K562 (cell line): ENCODE measurements around the gene HSF4. TPM values are rescaled to one million over a fixed set of nuclear protein-coding genes. Genes with fewer than 3 reads are reported as not detected.

Experiments used
- BRF1 ChIP-seq: IDR thresholded peaks from 3 replicates; pipeline ENCODE4 v1.6.1; 2011; ENCODE audit warnings: borderline replicate concordance, mild to moderate bottlenecking; ENCODE audit not compliant: insufficient read length; ENCODE audit errors: extremely low read depth
- DMBX1 ChIP-seq: fragments of 250-450 bp; sonication (Bioruptor Pico); IDR thresholded peaks from 2 replicates; pipeline ENCODE4 v1.8.0; 2022; ENCODE audit warnings: inconsistent platforms, mild to moderate bottlenecking, moderate library complexity, borderline replicate concordance
- ESRRB ChIP-seq: fragments of 250-450 bp; sonication (Bioruptor Pico); IDR thresholded peaks from 2 replicates; pipeline ENCODE4 v1.5.0; 2020; ENCODE audit warnings: mild to moderate bottlenecking, moderate library complexity, borderline replicate concordance
- MTA1 ChIP-seq: fragments of 450-650 bp; IDR thresholded peaks from 2 replicates; pipeline ENCODE4 v1.6.1; 2017; ENCODE audit warnings: borderline replicate concordance
- MTA3 ChIP-seq: fragments of 450-650 bp; formaldehyde crosslinking; IDR thresholded peaks from 2 replicates; pipeline ENCODE4 v1.6.1; 2017; ENCODE audit warnings: mild to moderate bottlenecking, borderline replicate concordance
- POLR2AphosphoS2 ChIP-seq: IDR thresholded peaks from 2 replicates; pipeline ENCODE4 v1.6.1; 2012; ENCODE audit warnings: low read length, improper control_type of control experiment
- POLR2B ChIP-seq: fragments of 450-650 bp; IDR thresholded peaks from 2 replicates; pipeline ENCODE4 v1.6.1; 2018; ENCODE audit warnings: low read depth; ENCODE audit not compliant: partially characterized antibody
- POLR3G ChIP-seq: IDR thresholded peaks from 2 replicates; pipeline ENCODE4 v1.6.1; 2011; ENCODE audit not compliant: insufficient read length, insufficient replicate concordance; ENCODE audit errors: extremely low read depth
- TCF3 ChIP-seq: sonication (generic); formaldehyde crosslinking; IDR thresholded peaks from 2 replicates; pipeline ENCODE4 v1.4.0; 2020; ENCODE audit warnings: mild to moderate bottlenecking, missing genetic modification reagents
- XRCC4 ChIP-seq: IDR thresholded peaks from one replicate; pipeline ENCODE4 v1.6.1; 2011; ENCODE audit not compliant: insufficient read depth, insufficient read length; ENCODE audit errors: extremely low read depth
- ZFX ChIP-seq: sonication (generic); formaldehyde crosslinking; IDR thresholded peaks from 2 replicates; pipeline ENCODE4 v1.8.0; 2022; ENCODE audit warnings: mild to moderate bottlenecking, missing genetic modification reagents, moderate library complexity
- ZNF184 ChIP-seq: sonication (generic); formaldehyde crosslinking; IDR thresholded peaks from 2 replicates; pipeline ENCODE4 v1.5.0; 2020; ENCODE audit warnings: missing genetic modification reagents
- ZNF24 ChIP-seq: fragments of 450-650 bp; IDR thresholded peaks from 2 replicates; pipeline ENCODE4 v1.6.1; 2016
- ZNF436 ChIP-seq: fragments of 250-450, 450-650 bp; sonication (Bioruptor Pico); formaldehyde crosslinking; IDR thresholded peaks from 2 replicates; pipeline ENCODE4 v1.7.0; 2020; ENCODE audit warnings: mild to moderate bottlenecking
- ZNF778 ChIP-seq: fragments of 450-650 bp; formaldehyde crosslinking; IDR thresholded peaks from 2 replicates; pipeline ENCODE4 v1.4.0; 2020; ENCODE audit warnings: mild to moderate bottlenecking, moderate library complexity
- ZNF780A ChIP-seq: fragments of 250-450 bp; sonication (Bioruptor Pico); IDR thresholded peaks from 2 replicates; pipeline ENCODE4 v1.5.0; 2021; ENCODE audit warnings: mild to moderate bottlenecking
- polyA plus RNA-seq, 8 experiments: library from polyadenylated mRNA; depleted of rRNA in 4 of 8; stranded (reverse) in 5 of 8; unstranded in 3 of 8; fragments of >200 nt; fragmentation: Nextera tagmentation in 2 of 8; fragmentation: Illumina TruSeq in 1 of 8; extraction: Ambion mirVana in 2 of 8; extraction: Trizol in 1 of 8; gene quantifications; 2 replicates each; pipeline versions ENCODE4 v1.2.1 to v1.2.3, GENCODE V29; 2011 to 2014; ENCODE audit warnings: inconsistent platforms in 1 of 8, missing spikeins in 1 of 8
- total RNA-seq, 7 experiments: library from RNA; depleted of rRNA in 6 of 7; stranded (reverse); fragments of >200 nt in 6 of 7; fragmentation: Illumina TruSeq in 2 of 7; extraction: Trizol in 2 of 7; gene quantifications; 2 replicates each; pipeline versions ENCODE4 v1.2.1 to v1.2.3, GENCODE V29; 2011 to 2021; ENCODE audit warnings: low replicate concordance in 1 of 7
- TF ChIP-seq, protein P1 (sequence below): IDR thresholded peaks from 2 replicates; pipeline ENCODE4 v1.6.1; 2012; ENCODE audit warnings: low read depth, low read length, improper control_type of control experiment, borderline replicate concordance
- TF ChIP-seq, protein P2 (sequence below): conservative IDR thresholded peaks from 2 replicates; pipeline ENCODE4 v1.6.1; 2011; ENCODE audit warnings: low read depth, mild to moderate bottlenecking, low read length; ENCODE audit not compliant: control insufficient read depth
- TF ChIP-seq, protein P3 (sequence below): fragments of 250-450 bp; sonication (Bioruptor Pico); IDR thresholded peaks from 2 replicates; pipeline ENCODE4 v1.5.0; 2020; ENCODE audit warnings: mild to moderate bottlenecking, borderline replicate concordance
- TF ChIP-seq, protein P4 (sequence below): fragments of 250-450 bp; sonication (Bioruptor Pico); IDR thresholded peaks from 2 replicates; pipeline ENCODE4 v1.5.1; 2021; ENCODE audit warnings: mild to moderate bottlenecking

The HSF4 gene
- total and polyA plus RNA-seq, 9 of the 15 experiments (the other 6 are each of a cell fraction or from before 2014, with no cell fraction given): 0.50 to 35.4 (median 8.8) TPM; not detected in 1

DNA sequence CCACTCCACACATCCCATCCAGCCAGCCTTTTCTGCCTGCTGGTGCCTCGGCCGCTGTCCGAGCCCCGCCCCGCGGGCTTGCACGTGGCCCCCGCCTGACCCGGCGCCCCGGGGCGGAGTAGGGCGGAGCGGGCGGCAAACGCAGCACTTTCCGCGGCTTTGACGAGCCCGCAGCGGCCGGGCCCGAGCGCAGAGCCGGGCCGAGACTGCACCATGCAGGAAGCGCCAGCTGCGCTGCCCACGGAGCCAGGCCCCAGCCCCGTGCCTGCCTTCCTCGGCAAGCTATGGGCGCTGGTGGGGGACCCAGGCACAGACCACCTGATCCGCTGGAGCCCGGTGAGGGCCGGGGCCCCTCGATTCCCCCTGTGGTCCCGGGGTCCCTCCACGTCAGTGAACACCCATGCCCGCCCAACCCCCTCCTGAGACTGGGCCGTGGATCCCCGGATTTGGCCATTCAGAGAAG lies at the start of gene HSF4 (continued):
- TF ChIP-seq POLR2AphosphoS2 (no peak), POLR2B (no peak), ZNF184 (no peak), DMBX1 (CRISPR knock-in tag) (peak; percentile 14; the same call in 1 of the 2 replicates), ZNF436 (CRISPR knock-in tag) (no peak), XRCC4 (no peak), ZNF780A (CRISPR knock-in tag) (no peak), POLR3G (no peak), TCF3 (CRISPR knock-in tag) (no peak), MTA3 (peak; percentile 55; the same call in 1 of the 2 replicates), ZNF24 (no peak), MTA1 (no peak), ESRRB (no peak), ZFX (CRISPR knock-in tag) (peak; percentile 89), ZNF778 (CRISPR knock-in tag) (no peak), BRF1 (no peak)
- TF ChIP-seq, protein P1, sequence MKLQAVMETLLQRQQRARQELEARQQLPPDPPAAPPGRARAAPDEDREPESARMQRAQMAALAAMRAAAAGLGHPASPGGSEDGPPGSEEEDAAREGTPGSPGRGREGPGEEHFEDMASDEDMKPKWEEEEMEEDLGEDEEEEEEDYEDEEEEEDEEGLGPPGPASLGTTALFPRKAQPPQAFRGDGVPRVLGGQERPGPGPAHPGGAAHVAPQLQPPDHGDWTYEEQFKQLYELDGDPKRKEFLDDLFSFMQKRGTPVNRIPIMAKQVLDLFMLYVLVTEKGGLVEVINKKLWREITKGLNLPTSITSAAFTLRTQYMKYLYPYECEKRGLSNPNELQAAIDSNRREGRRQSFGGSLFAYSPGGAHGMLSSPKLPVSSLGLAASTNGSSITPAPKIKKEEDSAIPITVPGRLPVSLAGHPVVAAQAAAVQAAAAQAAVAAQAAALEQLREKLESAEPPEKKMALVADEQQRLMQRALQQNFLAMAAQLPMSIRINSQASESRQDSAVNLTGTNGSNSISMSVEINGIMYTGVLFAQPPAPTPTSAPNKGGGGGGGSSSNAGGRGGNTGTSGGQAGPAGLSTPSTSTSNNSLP: no peak
- TF ChIP-seq, protein P2, sequence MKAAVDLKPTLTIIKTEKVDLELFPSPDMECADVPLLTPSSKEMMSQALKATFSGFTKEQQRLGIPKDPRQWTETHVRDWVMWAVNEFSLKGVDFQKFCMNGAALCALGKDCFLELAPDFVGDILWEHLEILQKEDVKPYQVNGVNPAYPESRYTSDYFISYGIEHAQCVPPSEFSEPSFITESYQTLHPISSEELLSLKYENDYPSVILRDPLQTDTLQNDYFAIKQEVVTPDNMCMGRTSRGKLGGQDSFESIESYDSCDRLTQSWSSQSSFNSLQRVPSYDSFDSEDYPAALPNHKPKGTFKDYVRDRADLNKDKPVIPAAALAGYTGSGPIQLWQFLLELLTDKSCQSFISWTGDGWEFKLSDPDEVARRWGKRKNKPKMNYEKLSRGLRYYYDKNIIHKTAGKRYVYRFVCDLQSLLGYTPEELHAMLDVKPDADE: no peak
- TF ChIP-seq, protein P3, sequence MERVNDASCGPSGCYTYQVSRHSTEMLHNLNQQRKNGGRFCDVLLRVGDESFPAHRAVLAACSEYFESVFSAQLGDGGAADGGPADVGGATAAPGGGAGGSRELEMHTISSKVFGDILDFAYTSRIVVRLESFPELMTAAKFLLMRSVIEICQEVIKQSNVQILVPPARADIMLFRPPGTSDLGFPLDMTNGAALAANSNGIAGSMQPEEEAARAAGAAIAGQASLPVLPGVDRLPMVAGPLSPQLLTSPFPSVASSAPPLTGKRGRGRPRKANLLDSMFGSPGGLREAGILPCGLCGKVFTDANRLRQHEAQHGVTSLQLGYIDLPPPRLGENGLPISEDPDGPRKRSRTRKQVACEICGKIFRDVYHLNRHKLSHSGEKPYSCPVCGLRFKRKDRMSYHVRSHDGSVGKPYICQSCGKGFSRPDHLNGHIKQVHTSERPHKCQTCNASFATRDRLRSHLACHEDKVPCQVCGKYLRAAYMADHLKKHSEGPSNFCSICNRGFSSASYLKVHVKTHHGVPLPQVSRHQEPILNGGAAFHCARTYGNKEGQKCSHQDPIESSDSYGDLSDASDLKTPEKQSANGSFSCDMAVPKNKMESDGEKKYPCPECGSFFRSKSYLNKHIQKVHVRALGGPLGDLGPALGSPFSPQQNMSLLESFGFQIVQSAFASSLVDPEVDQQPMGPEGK (CRISPR knock-in tag): no peak
- TF ChIP-seq, protein P4, sequence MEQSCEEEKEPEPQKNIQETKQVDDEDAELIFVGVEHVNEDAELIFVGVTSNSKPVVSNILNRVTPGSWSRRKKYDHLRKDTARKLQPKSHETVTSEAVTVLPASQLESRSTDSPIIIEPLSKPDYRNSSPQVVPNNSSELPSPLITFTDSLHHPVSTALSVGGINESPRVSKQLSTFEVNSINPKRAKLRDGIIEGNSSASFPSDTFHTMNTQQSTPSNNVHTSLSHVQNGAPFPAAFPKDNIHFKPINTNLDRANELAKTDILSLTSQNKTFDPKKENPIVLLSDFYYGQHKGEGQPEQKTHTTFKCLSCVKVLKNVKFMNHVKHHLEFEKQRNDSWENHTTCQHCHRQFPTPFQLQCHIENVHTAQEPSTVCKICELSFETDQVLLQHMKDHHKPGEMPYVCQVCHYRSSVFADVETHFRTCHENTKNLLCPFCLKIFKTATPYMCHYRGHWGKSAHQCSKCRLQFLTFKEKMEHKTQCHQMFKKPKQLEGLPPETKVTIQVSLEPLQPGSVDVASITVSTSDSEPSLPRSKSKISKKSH (CRISPR knock-in tag): no peak
